ENCODE data around the gene GLTP.
"Not testable (repeated sequence)": the region's sequence is repeated elsewhere in the genome, so short reads cannot be mapped to it uniquely, and the experiment has no call there.

DNA sequence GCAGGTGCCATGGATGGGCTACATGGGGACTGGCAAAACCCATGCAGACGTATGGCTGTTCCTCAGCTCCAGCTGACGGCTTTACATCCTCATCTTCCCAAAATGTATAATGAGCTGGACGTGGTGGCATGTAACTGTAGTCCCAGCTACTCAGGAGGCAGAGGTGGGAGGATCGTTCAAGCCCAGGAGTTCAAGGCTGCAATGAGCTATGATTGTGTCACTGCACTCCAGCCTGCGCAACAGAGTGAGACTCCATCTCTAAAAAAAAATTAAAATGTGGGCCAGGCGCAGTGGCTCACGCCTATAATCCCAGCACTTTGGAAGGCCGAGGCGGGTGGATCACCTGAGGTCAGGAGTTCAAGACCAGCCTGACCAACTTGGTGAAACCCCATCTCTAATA lies 17.9 kb downstream of the GLTP start:
- TF ChIP-seq POLR2A (IDR thresholded peaks at IDR 0.05): not testable (repeated sequence)
- TF ChIP-seq, protein P1, sequence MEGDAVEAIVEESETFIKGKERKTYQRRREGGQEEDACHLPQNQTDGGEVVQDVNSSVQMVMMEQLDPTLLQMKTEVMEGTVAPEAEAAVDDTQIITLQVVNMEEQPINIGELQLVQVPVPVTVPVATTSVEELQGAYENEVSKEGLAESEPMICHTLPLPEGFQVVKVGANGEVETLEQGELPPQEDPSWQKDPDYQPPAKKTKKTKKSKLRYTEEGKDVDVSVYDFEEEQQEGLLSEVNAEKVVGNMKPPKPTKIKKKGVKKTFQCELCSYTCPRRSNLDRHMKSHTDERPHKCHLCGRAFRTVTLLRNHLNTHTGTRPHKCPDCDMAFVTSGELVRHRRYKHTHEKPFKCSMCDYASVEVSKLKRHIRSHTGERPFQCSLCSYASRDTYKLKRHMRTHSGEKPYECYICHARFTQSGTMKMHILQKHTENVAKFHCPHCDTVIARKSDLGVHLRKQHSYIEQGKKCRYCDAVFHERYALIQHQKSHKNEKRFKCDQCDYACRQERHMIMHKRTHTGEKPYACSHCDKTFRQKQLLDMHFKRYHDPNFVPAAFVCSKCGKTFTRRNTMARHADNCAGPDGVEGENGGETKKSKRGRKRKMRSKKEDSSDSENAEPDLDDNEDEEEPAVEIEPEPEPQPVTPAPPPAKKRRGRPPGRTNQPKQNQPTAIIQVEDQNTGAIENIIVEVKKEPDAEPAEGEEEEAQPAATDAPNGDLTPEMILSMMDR (IDR thresholded peaks at IDR 0.05): not testable (repeated sequence)

Measured in heart left ventricle (tissue), 13 donors.